Neuronal stem cell (in vitro differentiated cells): Measurements from ENCODE around the gene VSTM4.

Experiments
- DNase-seq: peaks from one replicate; pipeline ENCODE4 v3.0.0-alpha.2; 2013; ENCODE audit warnings: low spot score
- H2AFZ ChIP-seq: one replicate; pipeline ENCODE4 v1.6.1; 2013; ENCODE audit warnings: mild to moderate bottlenecking, low read length, inconsistent platforms
- H2AK5ac ChIP-seq: 2 replicates; pipeline ENCODE4 v1.6.1; 2013; ENCODE audit warnings: low read depth, mild to moderate bottlenecking, inconsistent platforms, low read length, moderate library complexity, mixed read lengths
- H2BK120ac ChIP-seq: 2 replicates; pipeline ENCODE4 v1.6.1; 2013; ENCODE audit warnings: low read depth, mild to moderate bottlenecking, inconsistent platforms, low read length, moderate library complexity, mixed read lengths
- H2BK12ac ChIP-seq: one replicate; pipeline ENCODE4 v1.6.1; 2013; ENCODE audit warnings: low read length, inconsistent platforms
- H2BK15ac ChIP-seq: 2 replicates; pipeline ENCODE4 v1.6.1; 2013; ENCODE audit warnings: mild to moderate bottlenecking, low read length, inconsistent platforms, mixed read lengths
- H2BK5ac ChIP-seq: one replicate; pipeline ENCODE4 v1.6.1; 2013; ENCODE audit warnings: inconsistent platforms, mild to moderate bottlenecking, low read length, moderate library complexity
- H3K14ac ChIP-seq: one replicate; pipeline ENCODE4 v1.6.1; 2013; ENCODE audit warnings: low read length, inconsistent platforms
- H3K18ac ChIP-seq: 2 replicates; pipeline ENCODE4 v1.6.1; 2013; ENCODE audit warnings: low read length, inconsistent platforms
- H3K23ac ChIP-seq: 2 replicates; pipeline ENCODE4 v1.6.1; 2013; ENCODE audit warnings: low read depth, mild to moderate bottlenecking, mixed read lengths, low read length, inconsistent platforms; ENCODE audit not compliant: poor library complexity
- H3K27ac ChIP-seq: replicated peaks from 3 replicates; pipeline ENCODE4 v1.5.1; 2013; ENCODE audit warnings: low read length, inconsistent platforms
- H3K27me3 ChIP-seq, 3 experiments: 2 replicates each; pipeline ENCODE4 v1.6.1; 2013; ENCODE audit warnings: low read length in 3 of 3, mild to moderate bottlenecking in 2 of 3, inconsistent platforms in 1 of 3, low read depth in 1 of 3, mixed read lengths in 1 of 3, moderate library complexity in 1 of 3; ENCODE audit not compliant: control insufficient read depth in 3 of 3, insufficient read depth in 3 of 3
- H3K36me3 ChIP-seq, 2 donors: replicated peaks in 1 of 2; 2 replicates each; pipeline ENCODE4 v1.6.1; 2013; ENCODE audit warnings: low read length in 2 of 2; ENCODE audit not compliant: control insufficient read depth in 2 of 2, insufficient read depth in 2 of 2
- H3K4ac ChIP-seq: 2 replicates; pipeline ENCODE4 v1.6.1; 2013; ENCODE audit warnings: inconsistent platforms, mild to moderate bottlenecking, low read length, moderate library complexity
- H3K4me1 ChIP-seq, 2 donors: 1 replicate in 1 of 2; 2 replicates in 1 of 2; pipeline ENCODE4 v1.6.1; 2013; ENCODE audit warnings: low read length in 2 of 2, low read depth in 1 of 2; ENCODE audit not compliant: control insufficient read depth in 2 of 2, insufficient read depth in 1 of 2
- H3K4me2 ChIP-seq: one replicate; pipeline ENCODE4 v1.6.1; 2013; ENCODE audit warnings: mild to moderate bottlenecking, low read length, inconsistent platforms; ENCODE audit not compliant: insufficient read depth, poor library complexity, severe bottlenecking
- H3K4me3 ChIP-seq, 2 donors: 2 replicates each; pipeline ENCODE4 v1.5.1; 2013; ENCODE audit warnings: low read length in 2 of 2, mild to moderate bottlenecking in 2 of 2, inconsistent platforms in 1 of 2, moderate library complexity in 1 of 2
- H3K79me1 ChIP-seq: one replicate; pipeline ENCODE4 v1.6.1; 2013; ENCODE audit warnings: low read depth, mild to moderate bottlenecking, inconsistent platforms, low read length, moderate library complexity
- H3K9ac ChIP-seq: one replicate; pipeline ENCODE4 v1.6.1; 2013; ENCODE audit warnings: mild to moderate bottlenecking, low read depth, low read length, inconsistent platforms; ENCODE audit not compliant: poor library complexity
- H3K9me3 ChIP-seq, 2 donors: replicated peaks in 1 of 2; 2 replicates each; pipeline versions ENCODE3 to v1.6.1; 2013; ENCODE audit warnings: low read length in 2 of 2, mild to moderate bottlenecking in 2 of 2, inconsistent platforms in 1 of 2, low read depth in 1 of 2, mixed read lengths in 1 of 2, moderate library complexity in 1 of 2; ENCODE audit not compliant: control insufficient read depth in 2 of 2, insufficient read depth in 1 of 2
- H4K8ac ChIP-seq: one replicate; pipeline ENCODE4 v1.6.1; 2013; ENCODE audit warnings: low read depth, mild to moderate bottlenecking, inconsistent platforms, low read length, moderate library complexity
- H4K91ac ChIP-seq: one replicate; pipeline ENCODE4 v1.6.1; 2013; ENCODE audit warnings: low read length, low read depth, mild to moderate bottlenecking, inconsistent platforms; ENCODE audit not compliant: poor library complexity
- whole genome bisulfite sequencing, 2 donors: extraction: QIAGEN DNeasy Blood & Tissue Kit; methylation state at CpG; one replicate each; pipeline ENCODE4 v1.1.7; 2013; ENCODE audit warnings: missing lambda C conversion rate in 2 of 2, mixed read lengths in 1 of 2; ENCODE audit not compliant: insufficient read length in 2 of 2, insufficient replicate concordance in 1 of 2; ENCODE audit errors: extremely low coverage in 2 of 2; 5-methylcytosine and 5-hydroxymethylcytosine counted together

The VSTM4 gene

GRCh38 chr10:49158915-49159314 is 43.6 kb upstream of the VSTM4 start:
- Histone ChIP-seq H4K91ac (no peak overlapping the region), H3K9me3 (no peaks in the 10 kb centered on the region), H2AK5ac (no peak overlapping the region), H3K4me1 (no peaks in the 10 kb centered on the region), H3K9ac (no peak overlapping the region), H4K8ac (no peak overlapping the region), H2BK12ac (no peak overlapping the region), H3K27ac (no peak overlapping the region), H3K27me3 (peaks cover 0 to 13% (median 0%) of the 10 kb centered on the region in 3 experiments), H3K18ac (no peak overlapping the region), H2BK5ac (no peak overlapping the region), H3K79me1 (no peaks in the 10 kb centered on the region), H2BK120ac (no peak overlapping the region), H3K4me2 (no peak overlapping the region), H2BK15ac (no peak overlapping the region), H3K4me3 (no peak overlapping the region), H3K23ac (no peak overlapping the region), H3K4ac (no peak overlapping the region), H3K14ac (no peak overlapping the region), H2AFZ (no peak overlapping the region), H3K36me3 (no peaks in the 10 kb centered on the region)
- no peak for DNase-seq
- WGBS, 2 donors = no CpG with 5 or more reads among the region's 3 CpGs

DNA sequence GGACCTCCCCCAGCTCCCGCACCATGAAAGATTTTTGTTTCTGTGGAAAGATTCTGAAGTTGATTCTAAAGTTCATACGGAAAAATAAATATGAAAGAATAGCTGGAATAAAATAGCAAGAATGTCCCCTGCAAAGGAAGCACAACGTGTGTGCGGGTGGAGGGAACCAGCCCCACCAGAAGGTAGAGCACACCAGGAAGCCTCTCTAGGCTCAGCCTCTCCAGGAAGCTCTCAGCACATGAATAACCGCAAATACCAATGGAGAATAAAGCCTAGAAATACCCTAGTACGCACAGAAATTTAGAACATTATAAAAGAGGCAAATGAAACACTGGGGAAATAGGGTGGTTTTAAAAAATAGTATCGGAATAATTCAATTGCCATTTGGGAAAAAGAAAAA is 43.1 kb upstream of the VSTM4 start:
- no peaks in the 10 kb centered on the region for H3K36me3 ChIP-seq
- H4K91ac ChIP-seq = no peak overlapping the region
- H2BK12ac ChIP-seq = no peak overlapping the region
- no peak overlapping the region for H3K4me2 ChIP-seq
- H3K27me3 ChIP-seq = peaks cover 0 to 16% (median 0%) of the 10 kb centered on the region in 3 experiments
- H4K8ac ChIP-seq = no peak overlapping the region
- no peak overlapping the region for H3K23ac ChIP-seq
- no peaks in the 10 kb centered on the region for H3K79me1 ChIP-seq
- H3K27ac ChIP-seq = no peak overlapping the region
- no peak for DNase-seq
- no peak overlapping the region for H3K9ac ChIP-seq
- H2BK5ac ChIP-seq = no peak overlapping the region
- no peaks in the 10 kb centered on the region for H3K4me1 ChIP-seq
- H2BK15ac ChIP-seq = no peak overlapping the region
- H3K4ac ChIP-seq = no peak overlapping the region
- H3K9me3 ChIP-seq = no peaks in the 10 kb centered on the region
- WGBS, 2 donors = no CpG with 5 or more reads among the region's 7 CpGs
- H3K14ac ChIP-seq = no peak overlapping the region
- H3K4me3 ChIP-seq = no peak overlapping the region
- H2BK120ac ChIP-seq = no peak overlapping the region
- H2AFZ ChIP-seq = no peak overlapping the region
- no peak overlapping the region for H3K18ac ChIP-seq
- H2AK5ac ChIP-seq = no peak overlapping the region

GRCh38 chr10:49157229-49157628 is 41.9 kb upstream of the VSTM4 start:
- no peak overlapping the region for H2BK15ac ChIP-seq
- H2AFZ ChIP-seq = no peak overlapping the region
- DNase-seq = no peak
- H3K27ac ChIP-seq = no peak overlapping the region
- no peak overlapping the region for H3K4me3 ChIP-seq
- no CpG with 5 or more reads among the region's 3 CpGs for WGBS, 2 donors
- H2AK5ac ChIP-seq = no peak overlapping the region
- H2BK120ac ChIP-seq = no peak overlapping the region
- H3K36me3 ChIP-seq = no peaks in the 10 kb centered on the region
- no peak overlapping the region for H3K4me2 ChIP-seq
- no peak overlapping the region for H3K23ac ChIP-seq
- no peaks in the 10 kb centered on the region for H3K9me3 ChIP-seq
- H3K4me1 ChIP-seq = no peaks in the 10 kb centered on the region
- no peak overlapping the region for H3K14ac ChIP-seq
- H4K91ac ChIP-seq = no peak overlapping the region
- no peak overlapping the region for H2BK5ac ChIP-seq
- H4K8ac ChIP-seq = no peak overlapping the region
- peaks cover 0 to 16% (median 0%) of the 10 kb centered on the region in 3 experiments for H3K27me3 ChIP-seq
- no peaks in the 10 kb centered on the region for H3K79me1 ChIP-seq
- no peak overlapping the region for H3K9ac ChIP-seq
- no peak overlapping the region for H3K4ac ChIP-seq
- no peak overlapping the region for H2BK12ac ChIP-seq
- no peak overlapping the region for H3K18ac ChIP-seq

GRCh38 chr10:49154641-49155040 is 39.3 kb upstream of the VSTM4 start:
- Histone ChIP-seq H3K27me3 (peaks cover 0 to 16% (median 0%) of the 10 kb centered on the region in 3 experiments), H2AFZ (no peak overlapping the region), H3K27ac (no peak overlapping the region), H3K4me3 (no peak overlapping the region), H3K14ac (no peak overlapping the region), H4K8ac (no peak overlapping the region), H3K79me1 (no peaks in the 10 kb centered on the region), H2BK120ac (no peak overlapping the region), H3K23ac (no peak overlapping the region), H3K9ac (no peak overlapping the region), H3K9me3 (no peaks in the 10 kb centered on the region), H3K18ac (no peak overlapping the region), H3K36me3 (no peaks in the 10 kb centered on the region), H4K91ac (no peak overlapping the region), H2BK15ac (no peak overlapping the region), H2BK5ac (no peak overlapping the region), H2BK12ac (no peak overlapping the region), H2AK5ac (no peak overlapping the region), H3K4ac (no peak overlapping the region), H3K4me1 (no peaks in the 10 kb centered on the region), H3K4me2 (no peak overlapping the region)
- no peak for DNase-seq
- WGBS, 2 donors = no CpG with 5 or more reads among the region's 6 CpGs
